A673 (cell line): Measurements from ENCODE around the gene PKP1. TPM values are rescaled to one million over a fixed set of nuclear protein-coding genes. Genes with fewer than 3 reads are reported as not detected.

Source experiments
- BruUV-seq: library from RNA; stranded (reverse); fragments of 400-500 nt; replicated peaks from 2 replicates; lab custom pipeline; 2021; lab: Mats Ljungman, UMichigan
- CTCF ChIA-PET: fragments of 300-600 bp; sonication (Branson Sonifier 250); formaldehyde crosslinking; loops from one replicate; lab custom pipeline; 2022; ENCODE audit warnings: antibody characterized with exemption; lab: Charles Lee
- POLR2A ChIA-PET: fragments of 300-600 bp; sonication (Branson Sonifier 250); formaldehyde crosslinking; loops from one replicate; lab custom pipeline; 2022; ENCODE audit warnings: antibody characterized with exemption; ENCODE audit not compliant: low non-redundant PET; lab: Charles Lee
- DNase-seq: peaks from one replicate; pipeline ENCODE4 v3.0.0-alpha.2; 2015; ENCODE audit warnings: low spot score
- H3K27ac ChIP-seq: fragments of 200-600 bp; sonication (generic); 2 replicates; pipeline ENCODE4 v1.5.1; 2016; ENCODE audit warnings: mixed run types, low read depth, mild to moderate bottlenecking, mixed read lengths, antibody characterized with exemption, low read length; ENCODE audit not compliant: poor library complexity, severe bottlenecking
- H3K27me3 ChIP-seq: fragments of 200-600 bp; sonication (generic); replicated peaks from 2 replicates; pipeline ENCODE4 v1.6.1; 2017; ENCODE audit warnings: mixed run types, low read depth, mild to moderate bottlenecking, mixed read lengths, antibody characterized with exemption, low read length; ENCODE audit not compliant: insufficient read depth, poor library complexity
- H3K36me3 ChIP-seq: fragments of 200-600 bp; sonication (generic); 2 replicates; pipeline ENCODE4 v1.6.1; 2016; ENCODE audit warnings: mixed run types, mild to moderate bottlenecking, mixed read lengths, antibody characterized with exemption, low read length; ENCODE audit not compliant: insufficient read depth, poor library complexity, severe bottlenecking
- H3K4me1 ChIP-seq: fragments of 200-600 bp; sonication (generic); 2 replicates; pipeline ENCODE4 v1.6.1; 2017; ENCODE audit warnings: mixed run types, mild to moderate bottlenecking, mixed read lengths, antibody characterized with exemption, low read length; ENCODE audit not compliant: insufficient read depth, poor library complexity, severe bottlenecking
- H3K4me3 ChIP-seq: fragments of 200-600 bp; sonication (generic); 2 replicates; pipeline ENCODE4 v1.5.1; 2016; ENCODE audit warnings: low read depth, mixed run types, mild to moderate bottlenecking, mixed read lengths, low read length; ENCODE audit not compliant: poor library complexity, severe bottlenecking
- H3K9me3 ChIP-seq: fragments of 200-600 bp; sonication (generic); 2 replicates; pipeline ENCODE4 v1.6.1; 2016; ENCODE audit warnings: mixed run types, low read depth, mild to moderate bottlenecking, mixed read lengths, antibody characterized with exemption, low read length; ENCODE audit not compliant: poor library complexity, severe bottlenecking
- CTCF ChIP-seq: fragments of 300-800, 200-600 bp; sonication (generic); conservative IDR thresholded peaks from 2 replicates; pipeline ENCODE4 v1.5.1; 2017; ENCODE audit warnings: low read depth, mild to moderate bottlenecking, antibody characterized with exemption, low read length, moderate library complexity, mixed read lengths
- EZH2 ChIP-seq: fragments of 200-600 bp; sonication (generic); IDR thresholded peaks from 2 replicates; pipeline ENCODE4 v1.6.1; 2017; ENCODE audit warnings: borderline replicate concordance, low read depth, mild to moderate bottlenecking, mixed read lengths, antibody characterized with exemption, low read length; ENCODE audit not compliant: poor library complexity, severe bottlenecking
- intact Hi-C: fragments of 100-400 bp; cut with micrococcal nuclease; formaldehyde crosslinking; loops from one replicate; pipeline ENCODE4 v1.10.0; 2022; ENCODE audit not compliant: unreplicated experiment
- total RNA-seq: library from RNA; stranded (reverse); gene quantifications from 2 replicates; pipeline ENCODE4 v1.2.3, GENCODE V29; 2021

Gene PKP1
- total RNA-seq, 1 experiment from 2014 or later: 535 TPM

- intact Hi-C loops: no loop called here
- no peak for DNase-seq
- CTCF ChIA-PET: no interaction called here
- no peaks in the 10 kb centered on the region for H3K36me3 ChIP-seq
- no peaks in the 10 kb centered on the region for H3K27me3 ChIP-seq
- no peak overlapping the region for H3K4me3 ChIP-seq
- peak overlapping the region; percentile 99 for H3K27ac ChIP-seq
- POLR2A ChIA-PET: no interaction called here
- no TSS peak for BruUV-seq
- no peak for TF ChIP-seq EZH2
- no peak for TF ChIP-seq CTCF
- H3K9me3 ChIP-seq: no peaks in the 10 kb centered on the region
- peaks cover 63% of the 10 kb centered on the region for H3K4me1 ChIP-seq
Observed at GRCh38 chr1:201264072-201264471, 19.2 kb upstream of the PKP1 start.

GRCh38 chr1:201264554-201264953 lies 18.8 kb upstream of the PKP1 start:
- CTCF ChIA-PET: interaction anchor here (1.1 kb wide), 1 partner anchor 25 kb away, joined by 6 read pairs; no protein-coding TSS in a partner anchor
- POLR2A ChIA-PET: no interaction called here
- H3K4me1 ChIP-seq: peaks cover 68% of the 10 kb centered on the region
- H3K4me3 ChIP-seq: no peak overlapping the region
- no peak for TF ChIP-seq CTCF
- no peak for TF ChIP-seq EZH2
- no peaks in the 10 kb centered on the region for H3K36me3 ChIP-seq
- no TSS peak for BruUV-seq
- H3K9me3 ChIP-seq: no peaks in the 10 kb centered on the region
- H3K27ac ChIP-seq: peak overlapping the region; percentile 99
- intact Hi-C loops: no loop called here
- no peak for DNase-seq
- no peaks in the 10 kb centered on the region for H3K27me3 ChIP-seq

GRCh38 chr1:201265756-201266155 lies 17.6 kb upstream of the PKP1 start:
- TF ChIP-seq CTCF (no peak), EZH2 (no peak)
- POLR2A ChIA-PET: interaction anchor here (1.1 kb wide), 1 partner anchor 68 kb away, joined by 4 read pairs; no protein-coding TSS in a partner anchor
- Histone ChIP-seq H3K27ac (peak overlapping the region; percentile 99), H3K9me3 (no peaks in the 10 kb centered on the region), H3K27me3 (no peaks in the 10 kb centered on the region), H3K4me1 (peaks cover 80% of the 10 kb centered on the region), H3K36me3 (no peaks in the 10 kb centered on the region), H3K4me3 (no peak overlapping the region)
- BruUV-seq: no TSS peak
- DNase-seq: peak; percentile 88
- CTCF ChIA-PET: interaction anchor here (0.6 kb wide), 1 partner anchor 38 kb away, joined by 7 read pairs; no protein-coding TSS in a partner anchor
- intact Hi-C loops: loop anchor here (1.0 to 5.0 kb wide), 4 partner anchors 46 to 1583 kb away; no protein-coding TSS in a partner anchor
